Neuronal stem cell (in vitro differentiated cells): Measurements from ENCODE around the gene TXNL4A.
A peak's percentile ranks its signal among the peaks of the same experiment; 100 is the strongest.

Experiments
- DNase-seq: peaks from one replicate; pipeline ENCODE4 v3.0.0-alpha.2; 2013; ENCODE audit warnings: low spot score
- H2AFZ ChIP-seq: one replicate; pipeline ENCODE4 v1.6.1; 2013; ENCODE audit warnings: mild to moderate bottlenecking, low read length, inconsistent platforms
- H2AK5ac ChIP-seq: 2 replicates; pipeline ENCODE4 v1.6.1; 2013; ENCODE audit warnings: low read depth, mild to moderate bottlenecking, inconsistent platforms, low read length, moderate library complexity, mixed read lengths
- H2BK120ac ChIP-seq: 2 replicates; pipeline ENCODE4 v1.6.1; 2013; ENCODE audit warnings: low read depth, mild to moderate bottlenecking, inconsistent platforms, low read length, moderate library complexity, mixed read lengths
- H2BK12ac ChIP-seq: one replicate; pipeline ENCODE4 v1.6.1; 2013; ENCODE audit warnings: low read length, inconsistent platforms
- H2BK15ac ChIP-seq: 2 replicates; pipeline ENCODE4 v1.6.1; 2013; ENCODE audit warnings: mild to moderate bottlenecking, low read length, inconsistent platforms, mixed read lengths
- H2BK5ac ChIP-seq: one replicate; pipeline ENCODE4 v1.6.1; 2013; ENCODE audit warnings: inconsistent platforms, mild to moderate bottlenecking, low read length, moderate library complexity
- H3K14ac ChIP-seq: one replicate; pipeline ENCODE4 v1.6.1; 2013; ENCODE audit warnings: low read length, inconsistent platforms
- H3K18ac ChIP-seq: 2 replicates; pipeline ENCODE4 v1.6.1; 2013; ENCODE audit warnings: low read length, inconsistent platforms
- H3K23ac ChIP-seq: 2 replicates; pipeline ENCODE4 v1.6.1; 2013; ENCODE audit warnings: low read depth, mild to moderate bottlenecking, mixed read lengths, low read length, inconsistent platforms; ENCODE audit not compliant: poor library complexity
- H3K27ac ChIP-seq: replicated peaks from 3 replicates; pipeline ENCODE4 v1.5.1; 2013; ENCODE audit warnings: low read length, inconsistent platforms
- H3K27me3 ChIP-seq, 3 experiments: 2 replicates each; pipeline ENCODE4 v1.6.1; 2013; ENCODE audit warnings: low read length in 3 of 3, mild to moderate bottlenecking in 2 of 3, inconsistent platforms in 1 of 3, low read depth in 1 of 3, mixed read lengths in 1 of 3, moderate library complexity in 1 of 3; ENCODE audit not compliant: control insufficient read depth in 3 of 3, insufficient read depth in 3 of 3
- H3K36me3 ChIP-seq, 2 donors: replicated peaks in 1 of 2; 2 replicates each; pipeline ENCODE4 v1.6.1; 2013; ENCODE audit warnings: low read length in 2 of 2; ENCODE audit not compliant: control insufficient read depth in 2 of 2, insufficient read depth in 2 of 2
- H3K4ac ChIP-seq: 2 replicates; pipeline ENCODE4 v1.6.1; 2013; ENCODE audit warnings: inconsistent platforms, mild to moderate bottlenecking, low read length, moderate library complexity
- H3K4me1 ChIP-seq, 2 donors: 1 replicate in 1 of 2; 2 replicates in 1 of 2; pipeline ENCODE4 v1.6.1; 2013; ENCODE audit warnings: low read length in 2 of 2, low read depth in 1 of 2; ENCODE audit not compliant: control insufficient read depth in 2 of 2, insufficient read depth in 1 of 2
- H3K4me2 ChIP-seq: one replicate; pipeline ENCODE4 v1.6.1; 2013; ENCODE audit warnings: mild to moderate bottlenecking, low read length, inconsistent platforms; ENCODE audit not compliant: insufficient read depth, poor library complexity, severe bottlenecking
- H3K4me3 ChIP-seq, 2 donors: 2 replicates each; pipeline ENCODE4 v1.5.1; 2013; ENCODE audit warnings: low read length in 2 of 2, mild to moderate bottlenecking in 2 of 2, inconsistent platforms in 1 of 2, moderate library complexity in 1 of 2
- H3K79me1 ChIP-seq: one replicate; pipeline ENCODE4 v1.6.1; 2013; ENCODE audit warnings: low read depth, mild to moderate bottlenecking, inconsistent platforms, low read length, moderate library complexity
- H3K9ac ChIP-seq: one replicate; pipeline ENCODE4 v1.6.1; 2013; ENCODE audit warnings: mild to moderate bottlenecking, low read depth, low read length, inconsistent platforms; ENCODE audit not compliant: poor library complexity
- H3K9me3 ChIP-seq, 2 donors: replicated peaks in 1 of 2; 2 replicates each; pipeline versions ENCODE3 to v1.6.1; 2013; ENCODE audit warnings: low read length in 2 of 2, mild to moderate bottlenecking in 2 of 2, inconsistent platforms in 1 of 2, low read depth in 1 of 2, mixed read lengths in 1 of 2, moderate library complexity in 1 of 2; ENCODE audit not compliant: control insufficient read depth in 2 of 2, insufficient read depth in 1 of 2
- H4K8ac ChIP-seq: one replicate; pipeline ENCODE4 v1.6.1; 2013; ENCODE audit warnings: low read depth, mild to moderate bottlenecking, inconsistent platforms, low read length, moderate library complexity
- H4K91ac ChIP-seq: one replicate; pipeline ENCODE4 v1.6.1; 2013; ENCODE audit warnings: low read length, low read depth, mild to moderate bottlenecking, inconsistent platforms; ENCODE audit not compliant: poor library complexity
- WGBS, 2 donors: extraction: QIAGEN DNeasy Blood & Tissue Kit; methylation state at CpG; one replicate each; pipeline ENCODE4 v1.1.7; 2013; ENCODE audit warnings: missing lambda C conversion rate in 2 of 2, mixed read lengths in 1 of 2; ENCODE audit not compliant: insufficient read length in 2 of 2, insufficient replicate concordance in 1 of 2; ENCODE audit errors: extremely low coverage in 2 of 2; 5-methylcytosine and 5-hydroxymethylcytosine counted together

Gene TXNL4A

GRCh38 chr18:79949697-79950487, 38.5 kb downstream of the TXNL4A start:
- DNase-seq, result no peak
- H2AFZ ChIP-seq, result no peak overlapping the region
- no peak overlapping the region for H3K18ac ChIP-seq
- H3K9me3 ChIP-seq, result no peaks in the 10 kb centered on the region
- H2BK120ac ChIP-seq, result no peak overlapping the region
- no peak overlapping the region for H3K27ac ChIP-seq
- H3K4ac ChIP-seq, result no peak overlapping the region
- H3K23ac ChIP-seq, result no peak overlapping the region
- H4K91ac ChIP-seq, result no peak overlapping the region
- peaks cover 0 to 27% (median 7%) of the 10 kb centered on the region in 3 experiments for H3K27me3 ChIP-seq
- no peak overlapping the region for H2BK5ac ChIP-seq
- H3K36me3 ChIP-seq, result peaks cover 2 to 30% of the 10 kb centered on the region in 2 donors
- H3K4me3 ChIP-seq, result peak overlapping the region in 1 of 2 donors; percentile 66
- no peak overlapping the region for H2BK15ac ChIP-seq
- no peak overlapping the region for H2AK5ac ChIP-seq
- H3K14ac ChIP-seq, result no peak overlapping the region
- H2BK12ac ChIP-seq, result no peak overlapping the region
- H3K9ac ChIP-seq, result no peak overlapping the region
- no CpG with 5 or more reads among the region's 12 CpGs for WGBS, 2 donors
- no peak overlapping the region for H3K4me2 ChIP-seq
- peaks cover 3% of the 10 kb centered on the region for H3K79me1 ChIP-seq
- H3K4me1 ChIP-seq, result peaks cover 5 to 13% of the 10 kb centered on the region in 2 donors
- no peak overlapping the region for H4K8ac ChIP-seq

GRCh38 chr18:79948719-79949411, 39.5 kb downstream of the TXNL4A start:
- Histone ChIP-seq H3K9me3 (no peaks in the 10 kb centered on the region), H3K4me3 (no peak overlapping the region), H3K27me3 (peaks cover 0 to 24% (median 7%) of the 10 kb centered on the region in 3 experiments), H3K18ac (no peak overlapping the region), H4K91ac (no peak overlapping the region), H2AFZ (no peak overlapping the region), H2BK15ac (no peak overlapping the region), H2BK12ac (no peak overlapping the region), H3K27ac (no peak overlapping the region), H3K23ac (no peak overlapping the region), H2BK120ac (no peak overlapping the region), H3K14ac (no peak overlapping the region), H4K8ac (no peak overlapping the region), H3K4me1 (peaks cover 8 to 10% of the 10 kb centered on the region in 2 donors), H3K4me2 (no peak overlapping the region), H3K36me3 (peaks cover 2 to 30% of the 10 kb centered on the region in 2 donors), H2AK5ac (no peak overlapping the region), H3K4ac (no peak overlapping the region), H2BK5ac (no peak overlapping the region), H3K9ac (no peak overlapping the region), H3K79me1 (peaks cover 4% of the 10 kb centered on the region)
- DNase-seq, result no peak
- WGBS, 2 donors, result no CpG with 5 or more reads among the region's 23 CpGs

- Histone ChIP-seq H3K4me1 (peaks cover 8% of the 10 kb centered on the region in 2 donors), H2AFZ (no peak overlapping the region), H3K27me3 (peaks cover 0 to 18% (median 7%) of the 10 kb centered on the region in 3 experiments), H3K23ac (no peak overlapping the region), H3K79me1 (peaks cover 8% of the 10 kb centered on the region), H2BK120ac (no peak overlapping the region), H3K14ac (peak overlapping the region; percentile 38), H3K18ac (peak overlapping the region; percentile 57), H2BK12ac (no peak overlapping the region), H3K27ac (no peak overlapping the region), H3K4ac (no peak overlapping the region), H3K9me3 (no peaks in the 10 kb centered on the region), H4K91ac (no peak overlapping the region), H3K4me3 (no peak overlapping the region), H2BK15ac (peak overlapping the region; percentile 49), H3K9ac (no peak overlapping the region), H3K4me2 (no peak overlapping the region), H2AK5ac (no peak overlapping the region), H2BK5ac (peak overlapping the region; percentile 13), H3K36me3 (peaks cover 5 to 34% of the 10 kb centered on the region in 2 donors), H4K8ac (no peak overlapping the region)
- WGBS, 2 donors, result no CpG with 5 or more reads among the region's 15 CpGs
- DNase-seq, result no peak
Measured at GRCh38 chr18:79947881-79948610, 40.3 kb downstream of the TXNL4A start.
